HK-2 (cell line): Measurements from ENCODE around the gene ITGA5.

Experiments
- DNase-seq: peaks from one replicate; pipeline ENCODE4 v3.0.0-alpha.2; 2018; ENCODE audit not compliant: unreplicated experiment

ITGA5 gene

DNA sequence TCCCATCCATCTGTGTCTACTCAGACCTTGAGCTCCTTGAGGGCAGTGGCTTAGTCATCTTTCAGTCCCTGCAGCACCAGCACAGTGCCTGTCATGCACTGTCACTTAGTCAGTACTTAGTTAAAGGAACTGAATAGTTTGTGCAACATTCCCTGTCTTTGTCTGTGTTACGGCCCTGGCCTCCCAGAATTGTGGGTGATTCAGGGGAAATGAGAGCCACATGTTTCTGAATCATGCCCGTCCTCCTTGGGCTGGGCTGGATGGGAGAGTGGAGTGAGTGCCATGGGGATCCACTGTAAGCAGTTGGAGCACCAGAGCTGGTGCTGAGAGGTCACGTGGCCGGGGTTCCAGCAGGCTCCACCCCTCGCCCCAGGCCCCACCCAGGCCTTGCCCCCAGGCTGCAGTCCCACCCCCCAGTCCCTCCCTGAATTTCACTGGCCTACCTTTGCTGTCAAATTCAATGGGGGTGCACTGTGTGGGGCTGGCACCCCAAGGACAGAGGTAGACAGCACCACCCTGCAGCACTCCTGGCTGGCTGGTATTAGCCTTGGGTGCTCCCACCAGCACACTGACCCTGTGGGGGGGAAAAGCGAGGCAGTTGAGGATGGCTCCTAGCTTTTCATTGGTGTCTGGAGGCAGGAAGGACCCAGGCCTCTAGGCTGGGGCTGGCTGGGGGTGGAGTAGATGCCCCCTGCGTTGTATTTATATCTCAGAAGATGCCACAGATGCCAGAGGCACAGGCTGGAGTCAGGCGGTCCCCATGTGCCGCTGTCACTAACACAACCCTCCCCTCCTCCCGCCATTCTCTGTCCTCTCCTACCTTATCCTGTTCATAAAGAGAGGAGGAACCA lies 7.5 kb downstream of the ITGA5 start:
- DNase-seq: peak; percentile 89

DNA sequence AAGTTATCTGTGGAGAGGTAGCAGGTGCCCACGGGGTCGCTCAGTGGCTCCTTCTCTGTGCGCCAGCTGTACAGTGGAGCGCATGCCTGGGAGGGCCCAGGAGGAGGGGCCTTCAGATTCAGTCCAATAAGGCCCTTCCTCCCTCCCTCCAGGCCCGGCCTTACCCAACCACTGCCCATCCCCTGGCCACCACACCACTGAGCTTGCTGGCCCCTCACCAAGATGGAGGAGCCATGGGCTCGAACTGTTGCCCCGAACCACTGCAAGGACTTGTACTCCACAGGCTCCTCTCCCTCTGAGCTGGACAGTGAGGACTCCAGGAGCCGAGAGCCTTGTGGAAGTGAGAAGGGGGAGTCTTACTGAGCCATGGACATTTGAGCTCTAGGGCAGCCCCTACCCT lies 9.8 kb downstream of the ITGA5 start:
- no peak for DNase-seq

DNA sequence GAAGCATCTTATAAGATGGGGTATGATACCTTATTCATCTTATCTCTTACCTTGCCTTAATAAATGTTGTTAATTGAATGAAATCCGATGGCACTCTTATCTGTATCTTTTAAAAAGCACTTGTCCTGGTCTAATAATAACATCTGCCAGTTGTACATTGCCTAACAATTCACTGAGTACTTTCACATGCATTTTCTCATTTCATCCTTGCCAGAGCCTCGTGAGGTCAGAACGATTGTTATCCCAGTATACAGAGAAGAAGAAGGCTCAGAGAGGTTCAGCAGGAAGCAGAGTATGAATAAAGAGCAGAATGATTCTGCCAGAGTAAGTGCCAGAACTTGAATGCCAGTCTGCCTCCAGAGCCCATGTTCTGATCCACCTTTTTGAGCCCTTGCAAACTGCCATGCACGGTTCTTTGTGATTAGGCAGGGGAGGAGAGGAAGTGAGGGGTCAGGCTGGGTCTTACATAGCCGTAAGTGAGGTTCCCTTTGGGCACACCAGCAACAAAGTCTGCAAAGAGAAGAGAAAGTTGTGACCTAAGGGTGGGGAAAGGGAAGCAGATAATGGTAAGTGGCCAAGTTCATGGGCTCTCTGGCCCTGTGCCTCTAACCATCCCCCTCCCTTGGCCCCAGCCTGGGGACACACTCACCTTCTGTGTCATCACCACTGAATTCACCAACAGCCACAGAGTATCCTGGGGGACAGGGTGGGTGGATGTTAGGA lies 11.7 kb downstream of the ITGA5 start:
- DNase-seq: no peak

DNA sequence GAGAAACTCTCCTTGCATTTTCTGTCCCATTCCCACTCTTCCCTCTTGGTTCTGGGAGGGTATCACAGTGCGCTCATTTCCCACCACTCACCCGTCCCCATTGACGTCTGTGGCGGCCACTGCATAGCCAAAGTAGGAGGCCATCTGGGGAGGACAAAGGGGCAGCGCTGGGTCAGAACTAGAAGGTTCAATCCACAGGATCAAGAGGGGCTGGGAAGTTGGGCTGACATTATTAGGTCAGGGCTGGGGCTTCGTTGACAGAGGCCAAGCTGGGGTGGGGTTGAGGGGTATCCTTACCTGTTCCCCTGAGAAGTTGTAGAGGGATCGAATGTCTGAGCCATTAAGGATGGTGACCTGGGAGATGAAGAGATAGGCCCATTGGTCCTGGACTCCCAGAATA lies 13.5 kb downstream of the ITGA5 start:
- DNase-seq: no peak

DNA sequence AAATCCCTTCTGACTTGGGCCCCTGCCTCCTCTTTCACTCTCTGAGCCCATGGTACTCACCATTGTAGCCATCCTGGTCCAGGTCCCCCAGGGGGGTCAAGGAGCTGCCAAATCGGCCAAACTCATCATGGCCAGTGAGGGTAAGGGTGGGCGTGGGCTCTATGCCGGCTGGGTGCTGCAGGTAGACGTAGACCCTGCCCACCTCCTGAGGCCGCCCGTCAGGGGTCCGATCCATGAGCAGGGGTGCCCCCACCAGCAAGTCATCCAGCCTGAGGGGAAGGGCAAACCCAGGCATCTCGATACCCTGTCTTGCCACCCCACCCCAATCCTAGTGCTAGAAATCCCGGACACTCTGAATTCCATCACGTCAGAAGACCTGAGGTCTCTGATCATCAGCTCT lies 14.0 kb downstream of the ITGA5 start:
- no peak for DNase-seq

DNA sequence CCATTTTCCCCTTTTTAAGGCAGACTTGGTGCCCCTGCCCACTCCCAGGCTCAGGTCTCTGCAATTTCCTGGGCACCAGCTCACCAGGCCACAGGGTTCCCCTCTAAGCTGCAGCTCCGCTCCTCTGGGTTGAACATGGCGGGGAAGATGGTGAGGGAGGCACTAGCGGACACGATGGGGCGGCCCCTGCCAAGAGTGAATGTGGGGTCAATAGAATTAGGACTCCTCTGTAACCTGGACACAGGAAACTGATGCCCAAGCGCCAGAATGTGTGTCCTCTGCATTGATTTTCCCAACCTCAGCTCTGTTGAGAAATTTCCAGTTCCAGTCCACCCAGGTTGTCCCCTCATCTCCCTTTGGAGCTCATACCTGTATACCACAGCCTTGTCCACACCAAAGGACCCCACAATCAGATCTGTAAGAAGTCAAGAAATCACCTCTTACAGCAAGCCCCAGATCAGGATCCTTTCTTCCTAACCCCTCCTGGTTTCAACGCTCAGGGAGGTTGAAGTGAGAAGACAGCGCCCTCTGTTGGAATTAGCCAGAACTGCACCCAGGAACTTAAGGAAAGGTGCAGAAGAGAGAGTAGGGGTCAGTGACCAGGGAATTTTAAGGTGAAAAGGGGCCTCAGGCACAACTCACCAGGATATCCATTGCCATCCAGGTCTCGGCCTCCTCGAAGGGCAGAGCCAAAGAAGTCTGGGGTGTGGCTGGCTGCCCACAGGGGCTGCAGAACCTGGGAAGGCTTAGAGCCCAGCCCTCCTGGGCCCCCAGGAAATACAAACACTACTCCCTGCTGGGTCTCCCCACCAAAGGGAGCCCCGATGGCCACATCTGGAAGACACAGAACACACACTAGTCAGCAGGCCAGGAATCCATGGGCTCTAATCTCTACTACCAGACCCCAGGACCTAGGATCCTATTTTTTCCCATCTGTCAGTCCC lies 14.7 kb downstream of the ITGA5 start:
- no peak for DNase-seq

DNA sequence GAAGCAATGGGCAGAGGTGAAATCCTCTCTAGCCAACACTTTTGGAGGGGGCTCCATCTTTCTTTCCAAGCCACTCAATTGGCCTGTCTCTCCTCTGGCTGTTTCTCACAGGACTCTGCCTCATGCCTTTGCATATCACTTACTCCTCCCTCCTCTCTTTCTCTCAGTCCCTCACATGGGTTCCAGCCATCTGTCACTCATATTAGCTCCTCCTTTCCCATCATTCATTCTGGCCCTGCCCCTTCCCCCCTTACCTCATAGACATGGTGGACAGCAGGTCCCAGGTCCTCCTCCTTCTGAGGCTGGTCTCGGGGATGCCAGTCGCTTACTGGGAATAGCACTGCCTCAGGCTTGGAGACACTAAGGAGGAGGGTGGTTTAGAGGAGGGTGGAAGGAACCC lies 17.9 kb downstream of the ITGA5 start:
- no peak for DNase-seq

DNA sequence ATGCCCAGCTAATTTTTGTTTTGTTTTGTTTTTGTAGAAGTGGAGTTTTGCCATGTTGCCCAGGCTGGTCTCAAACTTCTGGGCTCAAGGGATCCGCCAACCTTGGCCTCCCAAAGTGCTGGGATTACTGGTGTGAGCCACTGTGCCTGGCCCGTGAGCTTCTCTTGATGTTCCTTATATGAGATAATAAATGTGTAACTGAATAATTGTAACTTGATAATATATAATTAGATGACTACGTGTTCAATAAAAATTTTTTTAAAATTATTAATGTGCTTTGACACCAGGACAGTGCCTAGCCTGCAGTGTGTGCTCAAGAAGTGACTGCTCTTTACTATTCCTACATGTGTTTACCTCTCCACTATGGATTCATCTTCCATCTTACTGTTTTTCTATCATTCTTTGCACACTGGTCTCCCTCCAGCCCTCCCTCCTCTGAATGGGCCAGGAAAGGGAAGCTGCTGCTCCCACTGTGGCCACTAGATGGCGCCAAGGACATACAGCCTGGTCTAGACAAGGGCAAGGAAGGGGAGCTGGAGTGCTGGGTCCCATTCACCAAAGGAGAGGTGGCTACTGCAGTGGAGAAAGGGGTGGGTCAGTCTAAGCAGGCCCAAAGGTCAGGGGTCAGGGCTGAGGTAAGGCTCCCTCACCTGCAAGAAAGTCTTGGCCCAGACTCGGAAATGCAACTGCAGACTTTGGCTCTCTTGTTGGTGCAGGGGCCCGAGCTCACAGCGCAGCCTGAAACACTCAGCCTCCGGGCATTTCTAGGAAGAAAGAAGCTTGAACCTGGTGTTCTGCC lies 19.9 kb downstream of the ITGA5 start:
- peak; percentile 91 for DNase-seq

DNA sequence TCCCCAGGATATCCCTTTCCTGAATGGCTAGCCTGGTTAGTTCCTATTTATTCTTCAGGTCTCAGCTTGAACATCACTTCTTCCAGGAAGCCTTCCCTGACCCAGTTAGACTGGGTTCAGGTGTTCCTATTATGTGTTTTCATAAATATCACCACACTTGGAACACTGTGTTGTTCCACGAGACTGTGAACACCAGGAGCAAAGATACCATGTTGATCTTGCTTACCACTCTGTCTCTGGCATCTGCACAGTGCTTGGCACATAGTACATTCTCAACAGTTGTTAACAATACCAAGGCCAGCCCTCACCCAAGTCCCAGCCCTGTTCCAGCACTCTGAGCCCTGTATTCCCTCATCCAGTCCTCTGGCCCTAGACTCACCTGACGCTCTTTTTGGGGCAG lies 20.8 kb downstream of the ITGA5 start:
- DNase-seq: no peak

DNA sequence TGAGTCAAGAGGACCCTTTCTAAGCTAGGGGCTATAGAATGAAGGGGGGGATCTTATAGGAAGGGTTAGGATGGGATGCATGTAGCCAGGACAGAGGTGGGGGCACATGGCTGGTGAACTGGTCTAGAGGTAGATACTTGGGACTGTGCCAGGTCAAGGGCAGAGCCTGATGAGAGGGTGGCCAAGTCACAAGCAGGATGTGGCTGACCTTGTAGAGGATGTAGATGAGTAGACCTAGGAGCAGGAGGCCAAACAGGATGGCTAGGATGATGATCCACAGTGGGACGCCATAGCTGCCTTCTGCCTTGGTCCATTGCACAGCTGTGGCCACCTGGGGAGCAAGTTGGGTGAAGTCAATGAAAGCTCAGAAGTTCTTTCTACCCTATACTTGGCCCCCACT lies 21.9 kb downstream of the ITGA5 start:
- DNase-seq: no peak

DNA sequence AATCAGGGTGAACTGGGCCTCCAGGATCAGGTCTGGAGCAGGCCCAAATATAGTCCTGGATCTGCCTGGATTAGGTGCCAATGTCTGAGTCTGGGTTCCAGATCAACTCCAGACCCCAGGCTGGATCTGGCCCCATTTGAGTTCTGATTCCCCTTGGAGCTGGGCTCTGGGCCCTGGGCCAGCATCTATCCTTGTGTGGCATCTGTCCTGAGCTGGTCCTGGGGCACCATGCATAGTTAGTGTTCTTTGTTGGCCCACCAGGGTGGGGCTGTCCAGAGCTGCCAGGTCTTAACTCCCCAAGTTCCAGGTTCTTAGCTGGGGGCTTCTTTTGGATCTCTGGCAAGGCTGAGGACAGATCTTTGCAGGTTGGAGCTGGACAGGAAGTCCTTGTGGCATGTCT lies 23.5 kb downstream of the ITGA5 start:
- no peak for DNase-seq

DNA sequence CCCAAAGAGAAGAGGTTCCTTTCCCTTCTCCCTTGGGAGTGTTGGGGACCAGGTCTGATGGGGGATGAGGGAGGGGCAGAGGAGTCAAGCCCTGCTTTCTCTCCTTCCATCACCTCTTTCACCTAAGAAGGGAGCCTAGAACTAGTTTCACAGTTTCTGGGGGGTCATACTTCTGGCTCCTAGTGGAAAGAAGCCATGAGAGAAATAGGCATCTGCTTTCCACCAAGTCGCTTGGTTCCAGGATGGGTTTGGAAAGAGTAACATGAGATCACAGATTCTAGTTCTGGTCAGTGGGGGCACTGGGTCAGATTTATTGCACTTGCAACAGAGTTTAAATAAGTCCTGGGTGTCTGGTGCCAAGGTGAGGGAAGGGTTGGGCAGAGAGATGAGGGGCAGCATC lies 24.1 kb downstream of the ITGA5 start:
- no peak for DNase-seq

DNA sequence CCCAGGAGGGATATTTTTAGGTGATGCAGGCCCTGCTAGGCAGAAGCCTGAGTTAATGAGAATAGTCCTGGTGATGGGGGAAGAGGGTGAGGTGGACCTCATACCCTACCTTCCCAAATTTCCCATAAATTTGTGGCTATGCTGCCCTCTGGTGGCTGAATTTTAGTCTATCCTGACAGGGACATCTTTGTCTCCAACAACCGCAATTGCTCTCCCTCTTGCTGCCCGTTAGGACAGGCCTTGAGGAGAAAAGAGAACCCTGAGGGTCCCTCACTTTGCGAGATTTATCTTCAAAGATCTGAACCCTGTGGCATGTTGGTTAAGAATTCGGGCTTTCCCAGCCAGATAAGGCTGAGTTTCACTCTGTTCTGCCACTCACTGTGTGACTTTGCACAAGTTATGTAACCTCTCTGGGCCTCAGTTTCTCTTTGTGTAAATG lies 24.8 kb downstream of the ITGA5 start:
- no peak for DNase-seq

DNA sequence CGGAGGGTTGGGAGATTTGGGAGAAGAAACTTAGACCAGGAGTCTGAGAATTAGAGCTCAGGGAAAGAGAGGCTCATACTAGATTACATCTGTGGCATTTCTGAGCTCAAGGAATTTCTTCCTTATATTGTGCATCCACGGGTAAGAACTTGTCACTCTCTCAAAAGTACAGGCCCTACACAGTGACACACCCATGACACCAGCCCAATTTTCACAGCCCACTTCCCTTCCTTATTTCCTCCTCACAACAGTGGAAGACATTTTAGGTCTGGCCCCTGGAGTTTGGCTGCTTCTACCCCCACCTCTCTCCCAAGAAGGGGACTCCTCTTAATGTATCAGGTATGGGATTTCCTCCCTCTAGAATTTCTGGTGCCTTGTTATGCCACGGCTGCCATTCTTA lies 25.3 kb downstream of the ITGA5 start:
- no peak for DNase-seq

DNA sequence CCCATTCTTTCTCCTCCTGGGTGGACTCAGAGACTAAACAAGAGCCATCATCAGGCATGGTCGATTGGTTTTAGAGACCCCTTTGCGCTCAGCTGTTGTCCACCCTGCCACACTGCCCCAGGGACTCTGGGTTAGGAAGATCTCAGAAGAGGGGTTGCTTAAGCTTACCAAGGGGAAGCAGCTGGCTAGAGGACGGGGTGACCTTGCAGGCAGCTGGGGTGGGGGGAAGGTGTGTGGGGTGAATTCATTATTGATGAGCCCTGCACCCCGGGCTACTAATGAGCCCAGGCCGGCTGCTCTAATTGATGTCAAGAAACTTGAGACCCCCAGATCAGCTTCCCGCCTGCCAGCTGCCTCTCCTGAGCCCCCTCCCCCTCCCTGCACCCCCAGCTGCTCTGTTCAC lies 25.9 kb downstream of the ITGA5 start:
- DNase-seq: no peak

DNA sequence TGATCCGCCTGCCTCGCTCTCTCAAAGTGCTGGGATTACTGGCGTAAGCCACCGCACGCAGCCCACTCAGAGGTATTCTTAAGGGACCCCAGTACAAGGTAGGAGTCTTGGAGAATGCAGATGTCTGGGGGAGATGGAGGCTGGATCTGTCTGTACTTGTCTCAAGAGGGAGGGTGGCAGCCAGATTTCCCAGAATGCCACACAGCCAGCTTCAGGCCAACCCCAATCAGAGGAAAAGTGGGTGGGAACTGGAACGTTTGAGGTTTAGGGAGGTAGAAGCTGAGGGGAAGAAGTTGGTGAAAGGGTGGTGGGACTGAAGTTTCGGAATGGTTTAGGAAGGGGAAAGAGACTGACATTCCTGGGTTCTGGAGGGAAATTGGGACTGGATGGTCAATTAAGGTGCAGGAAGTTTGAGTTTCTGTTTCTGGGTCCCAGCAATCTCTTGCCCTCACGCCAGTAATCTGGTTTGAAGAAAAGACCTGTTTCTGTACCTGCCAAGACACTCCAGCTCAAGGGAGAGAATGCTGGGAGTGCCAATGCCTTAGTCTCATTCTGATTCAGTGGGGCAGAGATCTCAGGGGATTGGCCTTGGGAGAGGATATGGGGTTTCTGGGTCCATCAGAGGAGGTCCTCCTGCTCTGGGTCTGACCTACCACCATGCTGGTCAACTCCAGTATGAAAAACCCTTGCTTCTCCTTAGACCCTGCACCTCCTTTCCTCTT lies 26.4 kb downstream of the ITGA5 start:
- DNase-seq: no peak

DNA sequence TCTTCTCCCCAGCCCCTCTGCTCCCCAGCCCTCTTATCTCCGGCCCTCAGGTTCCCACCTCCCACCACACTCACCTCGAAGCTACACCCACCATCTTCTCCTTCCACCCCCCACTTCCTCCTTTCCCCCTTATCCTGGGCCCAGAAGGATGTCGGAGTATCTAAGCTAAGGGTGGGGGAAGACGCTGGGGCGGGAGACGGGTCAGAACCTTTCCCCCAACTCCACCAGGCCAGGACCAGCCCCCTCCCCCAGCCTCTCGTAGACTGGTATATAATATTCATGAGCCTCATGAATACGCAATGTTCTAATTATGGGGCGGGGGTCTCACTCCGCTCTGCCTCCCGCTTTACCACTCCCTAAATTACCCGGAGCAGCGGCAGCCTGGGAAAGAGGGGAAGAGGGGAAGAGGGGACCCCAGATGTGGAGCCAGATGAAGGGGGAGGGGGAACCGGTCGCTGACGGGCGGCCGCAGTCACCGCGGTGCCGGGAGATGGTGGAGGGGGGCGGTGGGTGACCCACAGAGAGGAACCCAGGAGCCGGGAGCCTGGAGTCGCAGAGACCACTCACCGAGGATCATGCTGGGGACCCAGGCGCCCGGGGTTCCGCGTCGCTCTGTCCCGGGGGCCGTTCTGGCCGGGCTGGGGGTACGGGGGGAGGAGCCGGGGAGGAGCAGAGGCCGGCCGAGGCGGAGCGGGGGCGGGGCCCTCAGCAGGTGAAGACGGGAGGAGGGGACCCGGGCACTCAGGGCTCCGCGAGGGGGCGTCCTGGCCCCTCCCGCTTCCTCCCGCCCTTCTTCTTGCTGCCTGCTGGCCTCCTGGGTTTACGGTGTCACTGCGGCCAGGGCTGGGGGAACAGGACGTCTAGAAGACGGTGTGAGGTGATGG lies 28.2 kb downstream of the ITGA5 start:
- DNase-seq: no peak

DNA sequence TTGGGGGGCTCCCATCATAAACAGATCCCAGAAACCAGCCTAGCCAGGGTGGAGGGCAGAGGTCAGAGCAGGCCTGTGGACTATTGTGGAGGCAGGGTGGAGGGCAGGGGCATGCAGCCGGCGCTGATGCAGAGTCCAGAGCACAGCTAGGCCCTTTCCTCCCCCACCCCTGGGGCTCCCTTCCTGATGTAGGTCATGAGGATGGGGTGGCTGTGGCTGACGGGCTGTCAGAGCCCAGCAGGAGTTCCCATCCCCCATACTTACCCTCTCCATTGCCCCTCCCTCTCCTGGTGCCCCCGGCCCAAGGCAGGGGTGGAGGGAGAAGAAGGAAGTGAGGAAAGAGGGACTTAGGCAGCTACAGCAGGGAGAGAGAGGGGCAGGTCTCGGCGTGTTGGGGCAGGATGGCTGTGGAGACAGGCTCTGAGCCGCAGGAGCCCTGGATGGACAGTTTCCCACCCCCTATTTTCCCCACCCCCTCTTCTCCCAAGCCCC lies 28.8 kb downstream of the ITGA5 start:
- no peak for DNase-seq

DNA sequence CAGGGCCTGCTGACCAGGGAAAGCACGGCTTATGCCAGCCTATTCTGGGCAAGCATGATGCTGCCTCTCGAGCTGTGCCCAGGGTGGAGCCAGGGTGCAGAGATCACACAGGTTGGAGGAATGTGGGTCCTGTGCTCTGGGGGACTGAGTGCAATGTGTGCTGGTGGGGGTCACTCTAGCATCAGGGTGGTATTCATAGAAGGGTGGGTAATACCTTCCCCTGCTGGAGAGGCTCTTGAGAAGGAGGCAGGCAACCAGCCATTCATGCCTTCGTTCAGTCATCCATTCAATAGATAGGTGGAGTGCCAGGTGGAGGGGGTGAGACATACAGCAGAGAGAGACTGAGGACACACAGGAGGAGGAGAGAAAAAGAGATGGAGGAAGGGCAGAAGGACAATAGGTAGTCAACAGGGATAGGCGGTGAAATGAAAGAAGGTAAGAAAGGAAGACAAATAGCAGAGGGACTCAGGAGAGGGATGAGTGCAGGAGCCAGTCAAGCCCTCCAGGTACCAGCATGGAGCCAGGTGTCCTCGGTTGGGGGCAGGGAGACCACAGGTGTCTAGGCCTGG lies 29.4 kb downstream of the ITGA5 start:
- no peak for DNase-seq
